ENCODE results near the gene RPL15. TPM values are rescaled to one million over a fixed set of nuclear protein-coding genes. Genes with fewer than 3 reads are reported as not detected.

Gene RPL15
- total and polyA plus RNA-seq, 2 of the 8 experiments (the other 6 are each of a cell fraction or from before 2014, with no cell fraction given): 2,819 to 6,473 TPM

DNA sequence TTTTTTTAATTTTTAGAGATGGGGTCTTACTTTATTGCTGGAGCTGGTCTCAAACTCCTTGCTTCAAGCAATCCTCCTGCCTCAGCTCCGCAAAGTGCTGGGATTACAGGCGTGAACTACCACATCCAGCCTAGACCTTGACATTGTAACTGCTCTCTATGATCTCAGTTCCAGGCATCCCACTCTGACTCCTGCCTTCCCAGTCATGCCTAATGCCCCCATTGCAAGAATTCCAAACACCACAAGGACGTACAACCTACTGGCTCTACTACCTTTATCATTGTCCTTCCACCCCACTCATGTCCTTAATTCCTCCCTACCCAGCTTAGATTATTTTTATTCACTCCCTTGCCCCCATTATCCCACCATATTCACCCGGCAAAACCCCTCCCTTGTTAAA, 21.8 kb upstream of the RPL15 start:
- FAIRE-seq: no peak
- Histone ChIP-seq H3K36me3 (ENCODE audit: control insufficient read depth in 2 of 4, insufficient read depth in 4 of 4, low read length in 3 of 4) (peaks cover 7 to 43% (median 23%) of the 10 kb centered on the region in 4 experiments; a peak in 6 of 8 replicates), H2AFZ (ENCODE audit: low read length) (no peak overlapping the region), H2BK120ac (replicated peaks; ENCODE audit: low read depth, low read length) (no peak overlapping the region), H3K23me2 (ENCODE audit: low read depth, low read length) (no peaks in the 10 kb centered on the region), H3K27ac (ENCODE audit: low read depth, low read length) (no peak overlapping the region), H3K79me1 (ENCODE audit: low read depth, low read length) (0 out of 2 replicates have a peak, but pooled peaks cover 2% of the 10 kb centered on the region), H3K4me1 (replicated peaks in 1 of 4; ENCODE audit: control insufficient read depth in 3 of 4, insufficient read depth in 4 of 4, low read length in 3 of 4) (peaks cover 0 to 7% (median 1%) of the 10 kb centered on the region in 4 experiments; a peak in 3 of 7 replicates), H3K79me2 (ENCODE audit: control insufficient read depth in 1 of 2, insufficient read depth in 2 of 2, low read length in 2 of 2) (0 out of 4 replicates have a peak, but pooled peaks cover 0 to 2% of the 10 kb centered on the region in 2 experiments), H3K9me3 (ENCODE audit: insufficient read depth in 2 of 2, low read depth in 1 of 2, low read length in 1 of 2) (peaks cover 3% of the 10 kb centered on the region in 2 experiments; a peak in 2 of 4 replicates), H3K18ac (ENCODE audit: extremely low read depth, low read length) (no peak overlapping the region), H3K9ac (replicated peaks in 1 of 4; ENCODE audit: extremely low read depth in 1 of 4, low read depth in 3 of 4, low read length in 3 of 4) (no peak overlapping the region), H4K8ac (ENCODE audit: extremely low read depth, insufficient read depth, low read length) (no peak overlapping the region), H2BK20ac (ENCODE audit: low read length) (no peak overlapping the region), H2BK12ac (ENCODE audit: low read depth, low read length) (no peak overlapping the region), H4K5ac (ENCODE audit: insufficient read length, low read depth, low read length) (no peak overlapping the region), H3K4ac (replicated peaks; ENCODE audit: insufficient read length, low read depth, low read length) (no peak overlapping the region), H3K56ac (replicated peaks; ENCODE audit: insufficient read length, low read depth, low read length) (no peak overlapping the region), H2AK5ac (ENCODE audit: low read depth, low read length) (no peak overlapping the region), H4K20me1 (replicated peaks in 1 of 2; ENCODE audit: control insufficient read depth in 1 of 2, insufficient read depth in 2 of 2, low read length in 2 of 2) (peaks cover 2 to 5% of the 10 kb centered on the region in 2 experiments), H3K4me3 (ENCODE audit: extremely low read depth in 1 of 4, insufficient read depth in 2 of 4, low read depth in 3 of 4, low read length in 4 of 4) (no peak overlapping the region), H3K23ac (ENCODE audit: insufficient read length) (no peak overlapping the region), H3K27me3 (replicated peaks in 1 of 4; ENCODE audit: control insufficient read depth in 3 of 4, extremely low read depth in 1 of 4, insufficient read depth in 3 of 4, low read length in 3 of 4) (no peaks in the 10 kb centered on the region), H2BK15ac (ENCODE audit: low read length) (no peak overlapping the region), H4K91ac (replicated peaks; ENCODE audit: insufficient read length, low read length) (no peak overlapping the region), H3K14ac (ENCODE audit: insufficient read length) (no peak overlapping the region), H2BK5ac (ENCODE audit: low read depth, low read length) (no peak overlapping the region), H3K4me2 (ENCODE audit: insufficient read depth in 1 of 2, low read depth in 2 of 2, low read length in 2 of 2) (no peak overlapping the region)
- no peak for TF ChIP-seq GABPA (IDR thresholded peaks at IDR 0.05; ENCODE audit: borderline replicate concordance, insufficient read depth, low read length)
- no peak for TF ChIP-seq PHF8 (conservative IDR thresholded peaks at IDR 0.05; ENCODE audit: low read depth, low read length)
- no peak for TF ChIP-seq CEBPB (IDR thresholded peaks at IDR 0.05; ENCODE audit: low read depth, low read length)
- no peak for TF ChIP-seq SRF (IDR thresholded peaks at IDR 0.05; ENCODE audit: low read depth, low read length)
- no peak for TF ChIP-seq EP300 (IDR thresholded peaks at IDR 0.05; ENCODE audit: borderline replicate concordance in 1 of 2, low read depth in 2 of 2, low read length in 2 of 2)
- no peak for TF ChIP-seq POU5F1 (IDR thresholded peaks at IDR 0.05; ENCODE audit: low read depth, low read length)
- TF ChIP-seq JUND (IDR thresholded peaks at IDR 0.05; ENCODE audit: low read length): no peak
- no peak for TF ChIP-seq KDM5A (IDR thresholded peaks at IDR 0.05; ENCODE audit: low read length)
- TF ChIP-seq YY1 (IDR thresholded peaks at IDR 0.05; ENCODE audit: low read depth, low read length): no peak
- no peak for TF ChIP-seq JUN (IDR thresholded peaks at IDR 0.05; ENCODE audit: low read depth, low read length)
- TF ChIP-seq GTF2F1 (IDR thresholded peaks at IDR 0.05; ENCODE audit: borderline replicate concordance, low read depth, low read length): no peak
- TF ChIP-seq RAD21 (IDR thresholded peaks at IDR 0.05 in 1 of 2, conservative IDR thresholded peaks at IDR 0.05 in 1 of 2; ENCODE audit: low read depth in 2 of 2, low read length in 2 of 2): no peak
- no peak for TF ChIP-seq TEAD4 (IDR thresholded peaks at IDR 0.05; ENCODE audit: low read depth, low read length)
- TF ChIP-seq FOSL1 (IDR thresholded peaks at IDR 0.05; ENCODE audit: insufficient read depth, low read depth, low read length): no peak
- 95% methylated on average over 4 of the region's 4 CpGs; no CpG with 5 or more reads in 1 of the 2 experiments for WGBS, 2 experiments (ENCODE audit: extremely low coverage in 1 of 2, insufficient coverage in 1 of 2, insufficient read length in 1 of 2, insufficient replicate concordance in 2 of 2, low coverage in 1 of 2, low lambda C conversion rate in 2 of 2, missing lambda C conversion rate in 1 of 2)
- CTCF ChIA-PET (ENCODE audit: partially characterized antibody): interaction anchor here (0.7 to 2.3 kb wide), 3 partner anchors 10 to 36 kb away, joined by 3 to 10 read pairs (median 3); partner anchors contain the start of genes NKIRAS1 and RPL15
- DNase-seq (ENCODE audit: low read depth in 1 of 2, low spot score in 2 of 2): no peak
- POLR2A ChIA-PET (ENCODE audit: partially characterized antibody): interaction anchor here (0.6 to 1.6 kb wide), 9 partner anchors 9 to 324 kb away, joined by 3 to 6 read pairs (median 3); partner anchors contain the start of genes NKIRAS1 and RPL15

Measured in H1 (cell line).